Measurements from ENCODE around the gene PCDH18.
A peak's percentile ranks its signal among the peaks of the same experiment; 100 is the strongest.
"Not testable (repeated sequence)": the region's sequence is repeated elsewhere in the genome, so short reads cannot be mapped to it uniquely, and the experiment has no call there.

The PCDH18 gene

DNA sequence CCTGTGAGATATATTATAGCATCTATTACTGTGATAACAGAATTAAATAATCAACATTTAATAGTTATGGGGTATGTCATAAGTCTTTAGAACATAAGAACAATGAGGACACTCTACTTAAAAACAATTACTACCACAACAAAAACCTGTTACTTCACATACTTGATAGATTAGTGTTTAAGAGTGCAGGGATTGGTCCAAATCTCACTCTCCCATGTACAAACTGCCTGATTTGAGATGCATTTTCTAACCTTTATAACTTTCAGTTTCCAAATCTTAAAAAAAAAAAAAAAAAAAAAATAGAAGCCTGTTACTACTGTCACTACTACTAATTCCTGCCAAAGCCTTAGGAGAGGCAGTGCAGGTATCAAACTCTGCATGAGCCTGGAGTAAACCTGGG, 5.6 kb downstream of the PCDH18 start:
- Histone ChIP-seq H3K36me3 (ENCODE audit: control insufficient read depth, insufficient read depth, low read length) (peaks cover 10% of the 10 kb centered on the region), H3K27ac (ENCODE audit: low read depth, low read length) (peak overlapping the region; percentile 44), H3K27me3 (ENCODE audit: control insufficient read depth, insufficient read depth, low read length) (no peaks in the 10 kb centered on the region), H3K4me3 (ENCODE audit: low read length) (peak overlapping the region; percentile 50), H3K4me1 (ENCODE audit: control insufficient read depth, insufficient read depth, low read length) (peaks cover 10% of the 10 kb centered on the region), H3K9ac (ENCODE audit: low read length) (no peak overlapping the region)

DNA sequence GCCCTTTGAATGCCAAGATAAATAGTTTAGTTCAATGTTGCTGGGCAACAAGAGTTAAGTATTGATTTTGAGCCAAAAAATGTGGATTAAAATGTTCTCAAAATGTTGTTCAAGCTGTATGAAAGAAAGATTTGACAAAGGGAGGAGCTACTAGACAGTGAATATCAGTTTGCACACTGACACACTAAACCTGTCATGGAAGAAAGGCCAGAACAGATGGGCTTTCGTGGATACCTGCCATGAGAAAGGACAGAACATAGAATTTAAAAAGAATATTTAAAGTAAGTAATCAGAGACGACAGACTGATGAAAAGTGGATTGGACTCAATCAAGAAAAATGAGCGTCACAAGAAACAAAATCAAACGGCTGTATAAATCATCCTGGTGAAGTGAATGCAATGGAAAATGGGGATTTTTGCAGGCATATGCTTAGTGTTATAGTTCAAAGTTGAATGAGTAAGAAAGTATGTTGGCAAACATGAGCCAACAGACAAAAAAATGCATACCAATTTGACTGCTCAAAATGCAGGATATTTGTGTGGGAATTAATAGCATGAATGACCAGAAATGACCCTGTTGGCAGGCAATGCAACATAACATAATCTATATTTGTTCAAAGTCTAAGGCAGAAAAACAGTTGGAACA, 7.4 kb downstream of the PCDH18 start:
- H3K4me3 ChIP-seq (ENCODE audit: low read length): no peak overlapping the region
- no peak overlapping the region for H3K9ac ChIP-seq (ENCODE audit: low read length)
- H3K27ac ChIP-seq (ENCODE audit: low read depth, low read length): peak overlapping the region; percentile 61
- H3K4me1 ChIP-seq (ENCODE audit: control insufficient read depth, insufficient read depth, low read length): peaks cover 10% of the 10 kb centered on the region
- no peaks in the 10 kb centered on the region for H3K27me3 ChIP-seq (ENCODE audit: control insufficient read depth, insufficient read depth, low read length)
- peaks cover 15% of the 10 kb centered on the region for H3K36me3 ChIP-seq (ENCODE audit: control insufficient read depth, insufficient read depth, low read length)

DNA sequence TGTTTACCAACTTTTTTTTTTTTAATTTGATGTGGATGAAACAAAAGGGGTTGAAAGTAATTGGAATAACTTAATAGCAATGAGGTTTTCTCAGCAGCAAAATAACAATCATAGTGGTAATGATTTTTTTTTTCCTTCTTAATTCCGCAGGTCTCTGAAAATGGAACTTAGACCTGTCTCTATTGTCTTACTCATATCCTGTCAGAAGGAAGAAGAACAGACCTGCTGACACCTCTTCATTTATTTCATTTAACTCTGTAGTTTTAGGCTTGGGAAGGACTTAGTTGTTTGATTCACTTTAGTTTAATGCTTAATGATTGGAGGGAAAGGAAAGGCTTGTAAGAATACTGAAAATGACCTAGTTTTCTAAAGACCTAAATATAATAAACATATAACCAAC, 9.0 kb downstream of the PCDH18 start:
- Histone ChIP-seq H3K9ac (ENCODE audit: low read length) (no peak overlapping the region), H3K4me1 (ENCODE audit: control insufficient read depth, insufficient read depth, low read length) (peaks cover 17% of the 10 kb centered on the region), H3K27ac (ENCODE audit: low read depth, low read length) (no peak overlapping the region), H3K36me3 (ENCODE audit: control insufficient read depth, insufficient read depth, low read length) (peaks cover 10% of the 10 kb centered on the region), H3K4me3 (ENCODE audit: low read length) (no peak overlapping the region), H3K27me3 (ENCODE audit: control insufficient read depth, insufficient read depth, low read length) (no peaks in the 10 kb centered on the region)

DNA sequence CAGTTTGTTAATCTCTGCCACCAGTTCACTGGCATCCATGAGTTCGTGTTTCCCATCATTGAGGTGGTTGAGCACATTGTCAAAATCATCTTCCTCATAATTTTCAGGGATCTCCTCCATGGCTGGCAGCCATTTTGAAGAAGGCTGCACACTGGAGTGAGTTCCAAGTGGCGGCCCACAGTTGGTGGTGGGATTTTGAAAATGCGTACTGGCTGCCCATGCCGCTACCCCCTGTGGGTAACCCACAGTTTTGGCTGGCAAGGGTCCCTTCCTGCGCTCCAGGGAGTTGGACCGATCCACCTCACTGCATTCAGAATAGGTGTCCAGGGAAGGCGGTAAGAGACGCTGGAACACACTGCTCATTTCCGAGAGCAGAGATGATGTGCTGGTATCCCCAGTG, 11.2 kb downstream of the PCDH18 start:
- Histone ChIP-seq H3K27ac (ENCODE audit: low read depth, low read length) (no peak overlapping the region), H3K4me1 (ENCODE audit: control insufficient read depth, insufficient read depth, low read length) (peaks cover 17% of the 10 kb centered on the region), H3K27me3 (ENCODE audit: control insufficient read depth, insufficient read depth, low read length) (no peaks in the 10 kb centered on the region), H3K4me3 (ENCODE audit: low read length) (no peak overlapping the region), H3K9ac (ENCODE audit: low read length) (no peak overlapping the region), H3K36me3 (ENCODE audit: control insufficient read depth, insufficient read depth, low read length) (peaks cover 10% of the 10 kb centered on the region)

DNA sequence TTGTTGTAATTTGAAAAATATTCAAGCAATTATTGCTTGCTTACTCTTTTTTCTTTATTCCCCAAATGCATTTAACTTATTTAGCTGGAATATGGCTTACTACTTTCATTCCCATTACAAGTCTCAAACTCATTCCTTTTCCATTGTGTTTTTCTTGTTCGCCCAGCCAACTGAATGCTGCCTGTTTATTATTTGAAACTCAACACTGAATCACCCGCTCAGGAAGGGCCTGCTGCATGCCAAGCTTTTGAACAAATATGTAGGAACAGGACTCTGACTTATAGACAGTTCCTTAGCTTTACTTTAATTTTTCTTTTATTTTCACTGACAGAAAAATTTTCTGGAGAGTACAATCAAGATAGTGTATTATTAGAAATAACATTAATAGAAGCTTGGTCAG, 12.9 kb downstream of the PCDH18 start:
- Histone ChIP-seq H3K4me1 (ENCODE audit: control insufficient read depth, insufficient read depth, low read length) (peaks cover 11% of the 10 kb centered on the region), H3K4me3 (ENCODE audit: low read length) (peak overlapping the region; percentile 32), H3K9ac (ENCODE audit: low read length) (no peak overlapping the region), H3K27me3 (ENCODE audit: control insufficient read depth, insufficient read depth, low read length) (no peaks in the 10 kb centered on the region), H3K27ac (ENCODE audit: low read depth, low read length) (peak overlapping the region; percentile 64), H3K36me3 (ENCODE audit: control insufficient read depth, insufficient read depth, low read length) (peaks cover 8% of the 10 kb centered on the region)

DNA sequence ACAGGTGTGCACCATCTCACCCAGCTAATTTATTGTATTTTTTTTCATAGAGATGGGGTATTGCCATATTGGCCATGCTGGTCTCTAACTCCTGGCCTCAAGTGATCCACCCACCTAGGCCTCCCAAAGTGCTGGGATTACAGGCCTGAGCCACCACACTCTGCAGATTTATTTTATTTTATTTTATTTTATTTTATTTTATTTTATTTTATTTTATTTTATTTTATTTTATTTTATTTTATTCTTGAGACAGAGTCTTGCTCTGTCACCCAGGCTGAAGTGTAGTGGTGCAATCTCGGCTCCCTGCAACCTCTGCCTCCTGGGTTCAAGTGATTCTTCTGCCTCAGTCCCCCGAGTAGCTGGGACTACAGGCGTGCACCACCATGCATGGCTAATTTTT, 15.0 kb downstream of the PCDH18 start:
- not testable (repeated sequence) for H3K9ac ChIP-seq (ENCODE audit: low read length); H3K36me3 ChIP-seq (ENCODE audit: control insufficient read depth, insufficient read depth, low read length); H3K4me3 ChIP-seq (ENCODE audit: low read length); H3K27me3 ChIP-seq (ENCODE audit: control insufficient read depth, insufficient read depth, low read length); H3K27ac ChIP-seq (ENCODE audit: low read depth, low read length)
- peaks cover 10% of the 10 kb centered on the region for H3K4me1 ChIP-seq (ENCODE audit: control insufficient read depth, insufficient read depth, low read length)

- H3K27ac ChIP-seq (ENCODE audit: low read depth, low read length): peak overlapping the region; percentile 56
- H3K4me3 ChIP-seq (ENCODE audit: low read length): no peak overlapping the region
- no peaks in the 10 kb centered on the region for H3K36me3 ChIP-seq (ENCODE audit: control insufficient read depth, insufficient read depth, low read length)
- H3K4me1 ChIP-seq (ENCODE audit: control insufficient read depth, insufficient read depth, low read length): peaks cover 12% of the 10 kb centered on the region
- H3K9ac ChIP-seq (ENCODE audit: low read length): no peak overlapping the region
- no peaks in the 10 kb centered on the region for H3K27me3 ChIP-seq (ENCODE audit: control insufficient read depth, insufficient read depth, low read length)
These were observed 17.7 kb downstream of the PCDH18 start for GRCh38 chr4:137514406-137515111.

DNA sequence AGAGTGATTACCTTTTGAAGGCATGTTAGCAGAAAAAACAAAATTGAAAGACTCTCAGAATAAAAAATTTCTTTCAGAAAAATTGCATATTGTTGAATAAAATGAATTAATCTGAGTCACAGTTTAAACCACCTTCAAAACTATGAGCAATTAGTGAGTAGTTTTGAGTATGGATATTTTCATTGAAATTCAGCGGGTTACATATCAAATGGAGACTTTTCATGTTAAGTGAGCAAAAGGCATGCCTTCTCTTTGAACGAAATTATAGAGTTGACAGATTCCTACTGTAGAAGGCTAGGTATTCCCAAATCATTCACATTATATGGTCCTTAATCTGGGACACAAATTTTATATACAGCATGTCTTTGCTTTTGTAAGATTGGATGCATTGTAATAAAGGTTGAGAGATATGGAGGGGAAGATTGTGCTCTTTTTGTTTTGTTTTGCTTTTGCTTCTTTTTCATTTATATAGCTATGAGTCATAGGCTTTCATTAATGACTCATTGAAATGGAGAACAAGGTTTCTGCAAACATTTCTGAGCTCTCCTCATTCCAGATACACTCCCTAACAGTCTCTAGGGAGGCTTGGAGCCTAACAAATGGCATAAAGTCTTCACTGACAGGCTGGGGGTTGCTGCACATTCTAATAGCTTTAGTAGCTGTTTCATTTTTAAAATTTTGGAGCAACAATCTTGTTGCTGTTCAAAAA, 21.6 kb downstream of the PCDH18 start:
- Histone ChIP-seq H3K9ac (ENCODE audit: low read length) (no peak overlapping the region), H3K27ac (ENCODE audit: low read depth, low read length) (peak overlapping the region; percentile 72), H3K27me3 (ENCODE audit: control insufficient read depth, insufficient read depth, low read length) (no peaks in the 10 kb centered on the region), H3K36me3 (ENCODE audit: control insufficient read depth, insufficient read depth, low read length) (no peaks in the 10 kb centered on the region), H3K4me3 (ENCODE audit: low read length) (peak overlapping the region; percentile 39), H3K4me1 (ENCODE audit: control insufficient read depth, insufficient read depth, low read length) (peaks cover 6% of the 10 kb centered on the region)

DNA sequence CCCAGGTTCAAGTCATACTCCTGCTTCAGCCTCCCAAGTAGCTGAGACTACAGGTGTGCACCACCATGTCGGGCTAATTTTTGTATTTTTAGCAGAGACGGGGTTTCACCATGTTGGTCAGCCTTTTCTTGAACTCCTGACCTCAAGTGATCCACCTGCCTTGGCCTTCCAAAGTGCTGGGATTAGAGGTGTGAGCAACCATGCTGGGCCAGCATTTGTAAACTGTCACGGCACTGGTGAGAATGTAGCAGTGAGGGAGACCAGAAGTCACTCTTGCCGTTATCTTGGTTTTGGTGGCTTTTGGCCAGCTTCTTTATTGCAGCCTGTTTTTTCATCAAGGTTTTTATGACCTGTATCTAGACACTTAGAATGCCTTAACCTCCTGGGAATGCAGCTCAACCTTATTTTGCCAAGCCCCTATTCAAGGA, 22.4 kb downstream of the PCDH18 start:
- Histone ChIP-seq H3K9ac (ENCODE audit: low read length) (no peak overlapping the region), H3K27me3 (ENCODE audit: control insufficient read depth, insufficient read depth, low read length) (no peaks in the 10 kb centered on the region), H3K27ac (ENCODE audit: low read depth, low read length) (no peak overlapping the region), H3K4me1 (ENCODE audit: control insufficient read depth, insufficient read depth, low read length) (peaks cover 6% of the 10 kb centered on the region), H3K4me3 (ENCODE audit: low read length) (no peak overlapping the region), H3K36me3 (ENCODE audit: control insufficient read depth, insufficient read depth, low read length) (no peaks in the 10 kb centered on the region)

DNA sequence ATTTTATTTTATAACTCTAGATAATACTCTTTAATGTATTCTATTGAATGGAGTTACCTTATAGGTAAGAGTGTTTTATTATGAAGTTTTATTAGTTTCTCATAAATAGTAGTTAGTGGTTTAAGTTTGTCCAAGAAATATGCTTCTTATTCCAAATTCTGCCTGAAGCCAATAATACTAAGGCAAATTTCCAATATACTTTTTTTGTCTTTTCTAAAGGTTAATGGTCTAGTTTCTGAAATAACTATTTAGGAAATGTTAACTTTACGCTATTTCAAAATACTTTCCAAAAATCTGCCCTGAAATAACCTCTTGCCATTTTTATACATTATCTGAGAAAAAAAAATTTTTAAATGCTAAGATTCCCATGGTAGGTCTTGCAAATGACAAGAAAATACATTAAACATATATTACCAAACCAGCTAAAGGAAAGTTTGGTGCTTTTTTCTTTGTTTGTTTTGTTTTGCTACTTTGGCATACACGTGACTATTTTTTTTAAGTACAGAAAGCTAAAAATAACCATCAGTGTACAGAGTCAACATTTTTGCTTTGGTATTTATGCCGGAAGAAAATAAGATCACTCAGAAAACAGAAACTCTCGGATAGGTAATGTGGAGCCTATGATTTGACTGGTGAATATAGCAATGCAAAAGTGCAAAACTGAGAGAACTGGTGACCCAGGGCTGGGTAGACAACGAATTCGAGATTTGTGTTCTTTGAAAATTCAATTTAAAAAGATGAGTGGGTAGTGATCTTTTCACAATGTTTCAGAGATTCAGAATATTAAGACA, 29.8 kb downstream of the PCDH18 start:
- Histone ChIP-seq H3K9ac (ENCODE audit: low read length) (no peak overlapping the region), H3K4me1 (ENCODE audit: control insufficient read depth, insufficient read depth, low read length) (no peaks in the 10 kb centered on the region), H3K27me3 (ENCODE audit: control insufficient read depth, insufficient read depth, low read length) (no peaks in the 10 kb centered on the region), H3K4me3 (ENCODE audit: low read length) (no peak overlapping the region), H3K36me3 (ENCODE audit: control insufficient read depth, insufficient read depth, low read length) (no peaks in the 10 kb centered on the region), H3K27ac (ENCODE audit: low read depth, low read length) (no peak overlapping the region)

GRCh38 chr4:137496267-137496666, 36.0 kb downstream of the PCDH18 start:
- H3K4me1 ChIP-seq (ENCODE audit: control insufficient read depth, insufficient read depth, low read length); H3K27me3 ChIP-seq (ENCODE audit: control insufficient read depth, insufficient read depth, low read length); H3K27ac ChIP-seq (ENCODE audit: low read depth, low read length); H3K9ac ChIP-seq (ENCODE audit: low read length); H3K36me3 ChIP-seq (ENCODE audit: control insufficient read depth, insufficient read depth, low read length); H3K4me3 ChIP-seq (ENCODE audit: low read length): not testable (repeated sequence)

- Histone ChIP-seq H3K9ac (ENCODE audit: low read length) (no peak overlapping the region), H3K4me3 (ENCODE audit: low read length) (no peak overlapping the region), H3K36me3 (ENCODE audit: control insufficient read depth, insufficient read depth, low read length) (no peaks in the 10 kb centered on the region), H3K4me1 (ENCODE audit: control insufficient read depth, insufficient read depth, low read length) (no peaks in the 10 kb centered on the region), H3K27me3 (ENCODE audit: control insufficient read depth, insufficient read depth, low read length) (no peaks in the 10 kb centered on the region), H3K27ac (ENCODE audit: low read depth, low read length) (no peak overlapping the region)
These were observed 36.7 kb downstream of the PCDH18 start for GRCh38 chr4:137495578-137495977.
